Transverse colon (tissue), 4 donors: Measurements from ENCODE around the gene TLX2.

Source experiments
- CTCF ChIP-seq, 5 experiments: fragments of 200-600 bp in 3 of 5; fragments of 450-650 bp in 2 of 5; sonication (generic) in 3 of 5; IDR thresholded peaks; 1 replicate in 2 of 5; 2 replicates in 3 of 5; pipeline ENCODE4 v1.5.1; 2016 to 2017; ENCODE audit warnings: antibody characterized with exemption in 5 of 5, inconsistent platforms in 3 of 5, mild to moderate bottlenecking in 2 of 5, moderate library complexity in 1 of 5
- POLR2A ChIP-seq: fragments of 450-650 bp; IDR thresholded peaks from one replicate; pipeline ENCODE4 v1.6.1; 2016; ENCODE audit warnings: antibody characterized with exemption, mild to moderate bottlenecking, moderate library complexity
- POLR2AphosphoS5 ChIP-seq, 3 donors: sonication (generic); formaldehyde crosslinking; IDR thresholded peaks; one replicate each; pipeline ENCODE4 v1.6.1; 2016; ENCODE audit warnings: antibody characterized with exemption in 3 of 3

GRCh38 chr2:74515271-74515980, 1.2 kb downstream of the TLX2 start:
- TF ChIP-seq CTCF (IDR thresholded peaks at IDR 0.05) (no peak), POLR2A (no peak), POLR2AphosphoS5 (IDR thresholded peaks at IDR 0.05) (no peak)
